Natural killer cell (primary cell): ENCODE results near the gene SPATA16. TPM values are rescaled to one million over a fixed set of nuclear protein-coding genes. Genes with fewer than 3 reads are reported as not detected.

Source experiments
- ATAC-seq, 3 donors: fragments of 150-1000 bp in 2 of 3; fragments of 200-7000 bp in 1 of 3; cut with Tn5 transposase; 1 replicate in 1 of 3; 2 replicates in 2 of 3; pipeline ENCODE4 v1.10.0; 2021; ENCODE audit warnings: mild to moderate bottlenecking in 2 of 3, moderate library complexity in 2 of 3
- DNase-seq, 2 donors: peaks; one replicate each; pipeline versions ENCODE4 v3.0.0 to v3.0.0-alpha.2; 2013 to 2021; ENCODE audit warnings: mixed read lengths in 1 of 2
- H3K27ac ChIP-seq: one replicate; pipeline ENCODE4 v1.5.1; 2013; ENCODE audit warnings: mild to moderate bottlenecking, low read length
- H3K27me3 ChIP-seq: one replicate; pipeline ENCODE4 v1.6.1; 2013; ENCODE audit warnings: low read length; ENCODE audit not compliant: control insufficient read depth, insufficient read depth
- H3K36me3 ChIP-seq: one replicate; pipeline ENCODE4 v1.6.1; 2013; ENCODE audit warnings: low read length; ENCODE audit not compliant: control insufficient read depth, insufficient read depth
- H3K4me1 ChIP-seq: one replicate; pipeline ENCODE4 v1.6.1; 2013; ENCODE audit warnings: low read length; ENCODE audit not compliant: control insufficient read depth, insufficient read depth
- H3K4me3 ChIP-seq: one replicate; pipeline ENCODE4 v1.5.1; 2013; ENCODE audit warnings: low read length
- H3K9me3 ChIP-seq: one replicate; pipeline ENCODE4 v1.6.1; 2013; ENCODE audit warnings: low read length; ENCODE audit not compliant: control insufficient read depth, insufficient read depth
- H3K27ac Mint-ChIP-seq, 2 donors: one replicate each; pipeline ENCODE4 v1.8.0; 2022; ENCODE audit warnings: mild to moderate bottlenecking in 2 of 2, mixed read lengths in 2 of 2, moderate library complexity in 1 of 2
- H3K27me3 Mint-ChIP-seq, 2 donors: one replicate each; pipeline ENCODE4 v1.8.0; 2022; ENCODE audit warnings: low read depth in 2 of 2, mixed read lengths in 2 of 2
- H3K36me3 Mint-ChIP-seq: one replicate; pipeline ENCODE4 v1.8.0; 2022; ENCODE audit warnings: mixed read lengths
- H3K4me1 Mint-ChIP-seq, 2 donors: one replicate each; pipeline ENCODE4 v1.8.0; 2022; ENCODE audit warnings: mixed read lengths in 2 of 2
- H3K4me3 Mint-ChIP-seq: one replicate; pipeline ENCODE4 v1.8.0; 2022; ENCODE audit warnings: mild to moderate bottlenecking, moderate library complexity, mixed read lengths
- H3K9me3 Mint-ChIP-seq, 2 donors: one replicate each; pipeline ENCODE4 v1.8.0; 2022; ENCODE audit warnings: mixed read lengths in 2 of 2
- WGBS: methylation state at CpG from one replicate; pipeline ENCODE4 v1.1.7; 2013; ENCODE audit warnings: missing lambda C conversion rate; ENCODE audit not compliant: insufficient coverage; 5-methylcytosine and 5-hydroxymethylcytosine counted together
- intact Hi-C: fragments of 100-400 bp; cut with micrococcal nuclease; formaldehyde crosslinking; loops from one replicate; pipeline ENCODE4 v1.14.2; 2022
- total RNA-seq, 4 donors: library from RNA; stranded (reverse); fragments of 120-200 nt in 1 of 4; gene quantifications; one replicate each; pipeline versions ENCODE4 v1.2.3 to v1.2.4, GENCODE V29; 2013 to 2022
- TF ChIP-seq, protein P1 (sequence below): fragments of 200-600 bp; IDR thresholded peaks from one replicate; pipeline ENCODE4 v1.8.0; 2022; ENCODE audit warnings: antibody characterized with exemption

SPATA16 gene
- total RNA-seq, 3 donors from 2014 or later (not counting 1 experiment from before 2014, with no cell fraction given) = not detected

- Mint-ChIP-seq H3K36me3 (no peaks in the 10 kb centered on the region), H3K4me1 (no peaks in the 10 kb centered on the region), H3K27ac (no peak overlapping the region), H3K4me3 (no peak overlapping the region), H3K27me3 (no peaks in the 10 kb centered on the region), H3K9me3 (peaks cover 0 to 2% of the 10 kb centered on the region in 2 donors)
- Histone ChIP-seq H3K36me3 (no peaks in the 10 kb centered on the region), H3K27ac (no peak overlapping the region), H3K9me3 (peaks cover 2% of the 10 kb centered on the region), H3K4me1 (no peaks in the 10 kb centered on the region), H3K4me3 (no peak overlapping the region), H3K27me3 (no peaks in the 10 kb centered on the region)
- DNase-seq (no peak), ATAC-seq (no peak)
- intact Hi-C loops = no loop called here
- WGBS = 64% methylated on average over 2 of the region's 2 CpGs
- TF ChIP-seq, protein P1, sequence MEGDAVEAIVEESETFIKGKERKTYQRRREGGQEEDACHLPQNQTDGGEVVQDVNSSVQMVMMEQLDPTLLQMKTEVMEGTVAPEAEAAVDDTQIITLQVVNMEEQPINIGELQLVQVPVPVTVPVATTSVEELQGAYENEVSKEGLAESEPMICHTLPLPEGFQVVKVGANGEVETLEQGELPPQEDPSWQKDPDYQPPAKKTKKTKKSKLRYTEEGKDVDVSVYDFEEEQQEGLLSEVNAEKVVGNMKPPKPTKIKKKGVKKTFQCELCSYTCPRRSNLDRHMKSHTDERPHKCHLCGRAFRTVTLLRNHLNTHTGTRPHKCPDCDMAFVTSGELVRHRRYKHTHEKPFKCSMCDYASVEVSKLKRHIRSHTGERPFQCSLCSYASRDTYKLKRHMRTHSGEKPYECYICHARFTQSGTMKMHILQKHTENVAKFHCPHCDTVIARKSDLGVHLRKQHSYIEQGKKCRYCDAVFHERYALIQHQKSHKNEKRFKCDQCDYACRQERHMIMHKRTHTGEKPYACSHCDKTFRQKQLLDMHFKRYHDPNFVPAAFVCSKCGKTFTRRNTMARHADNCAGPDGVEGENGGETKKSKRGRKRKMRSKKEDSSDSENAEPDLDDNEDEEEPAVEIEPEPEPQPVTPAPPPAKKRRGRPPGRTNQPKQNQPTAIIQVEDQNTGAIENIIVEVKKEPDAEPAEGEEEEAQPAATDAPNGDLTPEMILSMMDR = no peak
These were observed 189.5 kb downstream of the SPATA16 start for GRCh38 chr3:172951511-172951910.

- H3K27me3 Mint-ChIP-seq = no peaks in the 10 kb centered on the region
- TF ChIP-seq, protein P1 = no peak
- DNase-seq = no peak
- WGBS = 82% methylated on average over 2 of the region's 2 CpGs
- H3K27me3 ChIP-seq = no peaks in the 10 kb centered on the region
- H3K27ac Mint-ChIP-seq = no peak overlapping the region
- no peaks in the 10 kb centered on the region for H3K4me1 Mint-ChIP-seq
- no peak for ATAC-seq
- no peak overlapping the region for H3K4me3 Mint-ChIP-seq
- no peaks in the 10 kb centered on the region for H3K36me3 ChIP-seq
- no peak overlapping the region for H3K27ac ChIP-seq
- H3K36me3 Mint-ChIP-seq = no peaks in the 10 kb centered on the region
- no peaks in the 10 kb centered on the region for H3K4me1 ChIP-seq
- no peaks in the 10 kb centered on the region for H3K9me3 Mint-ChIP-seq
- H3K4me3 ChIP-seq = no peak overlapping the region
- intact Hi-C loops = no loop called here
- H3K9me3 ChIP-seq = no peaks in the 10 kb centered on the region
These were observed 195.0 kb downstream of the SPATA16 start for GRCh38 chr3:172946061-172946460.

DNA sequence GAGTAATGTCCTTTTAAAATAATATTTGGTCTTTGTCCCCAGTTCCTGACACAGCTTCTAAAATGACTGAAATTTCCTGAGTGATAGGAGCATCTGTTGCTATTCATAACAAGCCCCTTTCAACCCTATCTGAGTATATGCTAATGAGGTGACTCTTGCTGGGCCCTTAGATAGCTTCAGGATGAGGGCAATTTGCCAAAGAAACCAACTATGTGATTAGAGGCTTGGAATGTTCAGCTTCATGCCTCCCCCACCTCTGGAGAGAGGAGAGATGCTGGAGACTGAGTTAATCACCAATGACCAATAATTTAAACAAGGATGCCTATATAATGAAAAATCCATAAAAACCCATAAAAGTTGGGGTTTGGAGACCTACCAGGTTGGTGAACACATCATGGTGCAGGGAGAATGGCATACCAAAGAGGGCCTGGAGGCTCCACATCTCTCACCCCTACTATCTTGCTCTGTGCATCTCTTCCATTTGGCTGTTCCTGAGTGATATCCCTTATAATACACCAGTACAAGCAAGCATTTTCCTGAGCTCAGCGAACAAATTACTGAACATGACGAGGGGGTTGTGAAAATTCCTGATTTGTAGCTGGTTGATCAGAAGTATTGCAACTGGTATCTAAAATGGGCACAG is 201.3 kb downstream of the SPATA16 start:
- Mint-ChIP-seq H3K36me3 (no peaks in the 10 kb centered on the region), H3K27me3 (no peaks in the 10 kb centered on the region), H3K4me1 (no peaks in the 10 kb centered on the region), H3K9me3 (peaks cover 0 to 2% of the 10 kb centered on the region in 2 donors), H3K4me3 (no peak overlapping the region), H3K27ac (no peak overlapping the region)
- WGBS = 80% methylated on average over 2 of the region's 2 CpGs
- H3K36me3 ChIP-seq = no peaks in the 10 kb centered on the region
- no peak overlapping the region for H3K4me3 ChIP-seq
- H3K27ac ChIP-seq = no peak overlapping the region
- no peaks in the 10 kb centered on the region for H3K27me3 ChIP-seq
- intact Hi-C loops = no loop called here
- TF ChIP-seq, protein P1 = no peak
- no peak for ATAC-seq
- no peaks in the 10 kb centered on the region for H3K4me1 ChIP-seq
- no peaks in the 10 kb centered on the region for H3K9me3 ChIP-seq
- DNase-seq = no peak

GRCh38 chr3:172938788-172939187 is 202.2 kb downstream of the SPATA16 start:
- TF ChIP-seq, protein P1 = no peak
- Mint-ChIP-seq H3K36me3 (no peaks in the 10 kb centered on the region), H3K27ac (no peak overlapping the region), H3K4me1 (no peaks in the 10 kb centered on the region), H3K4me3 (no peak overlapping the region), H3K9me3 (peaks cover 0 to 2% of the 10 kb centered on the region in 2 donors), H3K27me3 (no peaks in the 10 kb centered on the region)
- no peak overlapping the region for H3K27ac ChIP-seq
- no peak for ATAC-seq
- H3K27me3 ChIP-seq = no peaks in the 10 kb centered on the region
- WGBS = 81% methylated on average over 3 of the region's 4 CpGs
- intact Hi-C loops = no loop called here
- H3K4me1 ChIP-seq = no peaks in the 10 kb centered on the region
- no peaks in the 10 kb centered on the region for H3K9me3 ChIP-seq
- H3K4me3 ChIP-seq = no peak overlapping the region
- H3K36me3 ChIP-seq = no peaks in the 10 kb centered on the region
- DNase-seq = no peak
